Measurements from ENCODE around the gene ZFP90. TPM values are rescaled to one million over a fixed set of nuclear protein-coding genes. Genes with fewer than 3 reads are reported as not detected.
A peak's percentile ranks its signal among the peaks of the same experiment; 100 is the strongest.
"Not testable (repeated sequence)": the region's sequence is repeated elsewhere in the genome, so short reads cannot be mapped to it uniquely, and the experiment has no call there.

Gene ZFP90
- total RNA-seq, result 6.1 TPM

DNA sequence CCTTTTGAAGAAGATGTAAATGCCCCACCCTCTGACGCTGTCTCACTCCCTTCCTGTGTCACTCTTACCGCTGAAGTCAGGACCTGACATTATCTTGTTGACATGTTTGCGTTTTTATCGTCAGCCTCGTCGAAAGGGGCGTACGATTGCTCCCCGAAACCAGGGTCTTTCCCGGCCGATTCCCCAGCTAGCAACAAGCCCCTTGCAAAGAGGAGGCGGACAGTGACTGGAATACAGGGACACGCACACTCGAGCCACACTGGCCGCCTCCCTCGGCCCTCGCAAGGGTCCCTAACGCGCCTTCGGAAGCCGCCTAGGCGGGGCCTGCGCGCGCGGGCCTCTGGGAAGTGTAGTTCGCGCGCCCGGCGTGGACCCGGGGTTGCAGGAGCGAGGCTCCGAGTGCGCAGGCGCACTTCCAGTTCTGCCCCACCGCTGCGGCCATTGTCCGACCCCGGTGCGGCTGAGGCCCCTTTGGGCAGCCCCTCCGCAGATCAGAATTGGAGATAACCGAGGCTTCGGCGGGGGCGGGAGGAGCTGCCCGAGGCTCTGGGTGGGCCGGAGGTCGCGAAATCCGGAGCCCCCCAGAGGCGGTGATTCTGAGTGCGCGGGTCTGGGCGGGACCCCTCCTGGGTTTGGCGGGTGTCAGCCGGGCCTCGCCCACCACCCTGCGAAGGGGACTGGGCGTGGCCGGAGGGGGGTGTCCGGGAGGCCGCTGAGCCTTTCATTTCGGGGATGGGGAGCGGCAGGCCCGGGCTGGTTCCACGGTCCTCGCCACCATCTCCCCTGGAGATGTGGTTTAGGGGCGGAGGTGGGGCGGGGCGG is at the start of gene ZFP90:
TSS of gene ZFP90 (plus strand) at position 412 of the 822 bp plus-strand sequence. CDS start 502 bp downstream, outside the sequence.
- peak; percentile 86 for DNase-seq (ENCODE audit: low spot score)

DNA sequence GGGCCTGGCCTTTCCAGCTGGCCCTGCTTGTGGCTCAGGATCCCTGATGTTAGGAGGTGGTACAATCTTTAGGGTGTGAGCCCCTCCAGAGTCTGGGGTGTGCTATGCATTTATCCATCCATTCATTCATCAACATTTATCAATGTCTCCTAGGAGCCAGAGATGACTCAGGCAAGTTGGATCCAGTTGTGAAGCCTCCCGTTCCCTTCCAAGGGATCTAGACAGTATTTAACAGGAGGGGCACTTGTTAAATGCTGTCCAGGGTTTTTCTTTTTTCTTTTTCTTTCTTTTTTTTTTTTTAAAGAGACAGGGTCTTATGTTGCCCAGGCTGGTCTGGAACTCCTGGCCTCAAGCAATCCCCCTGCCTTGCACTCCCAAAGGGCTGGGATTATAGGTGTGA is 48.7 kb upstream of the ZFP90 start:
- DNase-seq (ENCODE audit: low spot score) (no peak), ATAC-seq (no peak)

More for the DNA sequence above, at the start of gene ZFP90:
- peak; percentile 99 for ATAC-seq

- DNase-seq (ENCODE audit: low spot score), result no peak
- no peak for ATAC-seq
Observed at GRCh38 chr16:68490829-68491575, 48.1 kb upstream of the ZFP90 start.

DNA sequence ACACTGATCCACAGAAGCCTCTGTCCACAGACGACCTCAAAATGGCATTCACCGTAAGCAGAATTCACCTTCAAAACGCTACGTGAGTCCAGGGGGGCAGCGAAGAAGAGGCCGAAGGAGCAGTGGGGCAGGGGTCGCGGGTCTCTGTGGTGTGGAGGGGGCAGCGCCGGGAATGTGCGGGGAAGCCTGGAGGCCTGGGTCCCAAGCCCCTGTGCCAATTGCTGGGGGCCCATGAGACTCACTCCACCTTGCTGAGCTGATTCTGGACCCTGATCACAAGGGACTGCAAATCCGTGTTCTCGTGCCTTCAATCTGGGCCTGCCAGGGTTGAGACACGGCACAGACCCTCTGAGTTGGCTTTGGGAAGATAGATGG is 47.5 kb upstream of the ZFP90 start:
- DNase-seq (ENCODE audit: low spot score) (no peak), ATAC-seq (no peak)

DNA sequence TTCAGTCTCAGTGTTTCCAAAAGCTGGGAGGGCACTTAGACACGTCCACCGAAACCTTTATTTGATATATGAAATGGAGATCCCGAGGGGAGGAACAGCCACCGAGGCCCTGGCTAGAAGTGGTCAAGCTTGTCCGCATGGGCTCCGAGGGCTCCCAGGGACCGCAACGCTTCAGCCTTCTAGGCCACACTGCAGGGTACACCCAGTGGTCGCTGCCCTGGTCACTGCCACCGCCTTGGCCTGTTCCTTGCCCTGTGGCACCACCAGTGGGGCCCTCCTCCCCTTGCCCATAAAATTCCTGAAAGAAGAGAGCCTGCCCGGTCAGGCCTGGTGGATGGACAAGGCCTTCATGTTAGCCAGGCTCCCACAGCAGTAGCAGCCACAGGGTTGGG is 46.9 kb upstream of the ZFP90 start:
- DNase-seq (ENCODE audit: low spot score), result no peak
- ATAC-seq, result peak; percentile 20

- ATAC-seq, result peak; percentile 76
Observed at GRCh38 chr16:68492543-68493411, 46.3 kb upstream of the ZFP90 start.

GRCh38 chr16:68493412-68494070 is 45.5 kb upstream of the ZFP90 start:
- DNase-seq (ENCODE audit: low spot score), result no peak
- no peak for ATAC-seq

More at GRCh38 chr16:68492543-68493411, 46.3 kb upstream of the ZFP90 start:
- DNase-seq (ENCODE audit: low spot score), result peak; percentile 60

DNA sequence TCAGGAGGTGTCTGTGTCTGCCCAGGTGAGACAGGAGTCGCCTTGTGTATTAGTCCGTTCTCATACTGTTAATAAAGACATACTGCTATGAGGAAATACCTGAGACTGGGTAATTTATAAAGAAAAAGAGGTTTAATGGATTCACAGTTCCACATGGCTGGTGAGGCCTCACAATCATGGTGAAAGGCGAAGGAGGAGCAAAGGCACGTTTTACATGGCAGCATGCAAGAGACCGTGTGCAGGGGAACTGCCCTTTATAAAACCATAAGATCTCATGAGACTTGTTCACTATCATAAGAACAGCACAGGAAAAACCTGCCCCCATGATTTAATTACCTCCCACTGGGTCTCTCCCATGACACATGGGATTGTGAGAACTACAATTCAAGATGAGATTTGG is 44.8 kb upstream of the ZFP90 start:
- DNase-seq (ENCODE audit: low spot score); ATAC-seq: not testable (repeated sequence)

GRCh38 chr16:68496689-68497088 is 42.4 kb upstream of the ZFP90 start:
- ATAC-seq (no peak), DNase-seq (ENCODE audit: low spot score) (no peak)

DNA sequence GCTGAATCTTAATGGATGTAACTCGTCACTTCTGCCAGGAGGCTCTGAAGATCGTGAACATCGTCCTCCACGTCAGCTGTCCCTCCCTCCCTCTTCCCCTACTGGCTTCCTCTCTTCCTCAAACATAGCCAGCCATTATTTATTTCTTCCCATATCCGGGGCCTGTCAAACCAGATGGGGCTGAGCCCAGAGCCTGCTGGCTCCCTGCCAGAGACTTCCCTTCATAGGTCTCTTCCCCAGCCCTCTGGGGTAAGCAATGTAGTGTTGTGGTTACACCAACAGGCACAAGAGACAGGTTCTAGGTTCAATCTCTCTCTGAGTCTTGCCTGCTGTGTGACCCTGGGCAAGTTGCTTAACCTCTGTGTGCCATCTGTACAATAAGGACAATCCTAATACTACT is 40.1 kb upstream of the ZFP90 start:
- DNase-seq (ENCODE audit: low spot score), result no peak
- no peak for ATAC-seq

GRCh38 chr16:68503334-68503733 is 35.8 kb upstream of the ZFP90 start:
- ATAC-seq (no peak), DNase-seq (ENCODE audit: low spot score) (no peak)

DNA sequence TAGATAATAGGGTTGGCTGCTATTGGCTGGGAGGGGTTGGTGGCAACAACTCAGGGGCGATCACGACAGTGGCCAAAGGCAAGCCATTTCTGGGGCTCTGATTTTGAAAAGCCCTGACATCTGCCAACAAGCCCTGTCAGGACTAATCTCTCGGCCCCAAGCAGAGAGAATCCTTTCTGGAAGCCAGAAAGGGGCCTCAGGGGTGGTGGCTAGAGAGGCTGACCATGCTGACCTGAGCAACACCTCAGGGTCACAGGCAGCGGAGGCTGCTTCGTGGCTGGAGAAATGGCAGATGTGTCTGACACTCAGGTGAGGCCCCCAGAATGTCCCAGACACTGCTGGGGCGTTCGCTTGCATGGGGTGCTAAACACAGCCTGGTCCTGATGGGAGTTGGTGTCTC is 35.0 kb upstream of the ZFP90 start:
- DNase-seq (ENCODE audit: low spot score) (no peak), ATAC-seq (no peak)

DNA sequence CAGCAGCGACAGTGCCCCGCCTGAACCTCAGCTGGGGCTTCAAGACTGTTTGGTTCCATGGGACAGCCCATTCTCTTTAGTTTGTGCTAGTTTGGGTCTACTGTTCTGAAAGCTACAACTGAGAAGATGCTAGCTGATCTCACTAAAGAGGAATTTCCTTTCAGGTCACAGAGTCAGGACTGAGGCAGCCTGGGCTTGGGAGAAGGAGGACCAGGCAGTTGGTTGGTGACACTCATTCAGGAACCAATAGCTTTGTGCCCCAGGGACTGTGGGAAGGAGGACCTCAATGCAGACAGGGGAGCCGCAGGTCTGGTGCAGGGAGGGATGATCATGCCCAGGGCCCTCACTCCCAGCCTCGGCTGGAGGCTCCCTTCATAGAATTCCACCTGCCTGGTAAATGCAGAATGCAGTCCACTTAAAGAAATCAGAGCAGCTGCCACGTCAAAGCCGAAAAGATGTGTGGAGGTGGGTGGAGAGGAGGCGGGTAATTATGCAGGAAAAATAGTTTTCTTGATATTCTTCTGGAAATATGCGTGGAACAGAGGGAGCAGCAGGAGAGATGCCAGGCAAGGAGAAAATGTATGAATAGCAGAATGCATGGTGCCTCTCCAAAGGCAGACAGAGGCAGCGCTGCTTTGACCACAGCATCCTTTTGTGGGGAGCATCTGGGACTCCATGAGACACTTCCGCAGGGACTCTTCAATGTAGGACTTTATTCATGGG is 32.6 kb upstream of the ZFP90 start:
- DNase-seq (ENCODE audit: low spot score) (no peak), ATAC-seq (no peak)

- no peak for DNase-seq (ENCODE audit: low spot score)
Observed at GRCh38 chr16:68508013-68508412, 31.1 kb upstream of the ZFP90 start.

DNA sequence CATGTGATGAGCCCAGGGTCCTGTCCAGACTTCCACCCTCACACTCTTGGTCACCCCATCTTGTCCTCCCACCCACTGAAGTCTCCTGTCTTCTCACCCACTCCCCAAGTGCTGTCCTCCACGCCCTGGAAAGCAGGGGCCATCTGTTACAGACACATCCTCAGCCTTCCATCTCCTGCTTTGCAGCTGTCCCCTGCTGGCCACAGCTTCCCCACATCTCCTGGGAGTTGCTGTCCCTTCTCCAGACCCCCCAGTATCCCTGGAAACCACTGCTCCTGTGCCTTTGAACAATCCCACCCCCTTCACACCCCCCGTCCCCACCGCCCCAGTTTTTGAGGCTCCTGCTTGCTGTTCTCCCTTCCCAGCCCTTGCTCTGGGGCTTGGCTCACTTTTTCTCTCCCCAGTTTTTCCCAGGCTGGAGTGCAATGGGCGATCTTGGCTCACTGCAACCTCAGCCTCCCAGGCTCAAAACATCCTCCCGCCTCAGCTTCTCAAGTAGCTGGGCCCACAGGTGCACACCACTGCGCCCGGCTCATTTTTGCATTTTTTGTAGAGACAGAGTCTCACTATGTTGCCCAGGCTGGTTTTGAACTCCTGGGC is 30.4 kb upstream of the ZFP90 start:
- ATAC-seq (no peak), DNase-seq (ENCODE audit: low spot score) (no peak)

More at GRCh38 chr16:68508013-68508412, 31.1 kb upstream of the ZFP90 start:
- no peak for ATAC-seq

DNA sequence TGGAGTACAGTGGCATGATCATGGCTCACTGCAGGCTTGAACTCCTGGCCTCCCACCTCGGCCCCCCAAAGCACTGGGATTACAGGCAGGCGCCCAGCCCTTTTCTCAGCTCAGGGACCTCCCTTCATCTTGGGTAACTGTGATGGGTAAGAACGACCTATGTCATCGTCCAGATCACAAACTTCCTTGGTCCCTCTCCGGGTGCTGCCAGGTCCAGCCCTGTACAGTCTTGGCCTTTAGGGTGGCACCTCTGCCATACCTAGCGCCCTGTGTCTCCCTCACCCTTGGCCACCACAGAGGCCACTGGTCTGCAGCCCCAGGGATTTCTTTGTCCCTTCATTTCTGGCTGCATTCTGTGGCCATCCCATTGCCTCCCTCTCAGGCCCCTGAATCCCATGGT is 29.7 kb upstream of the ZFP90 start:
- ATAC-seq (no peak), DNase-seq (ENCODE audit: low spot score) (no peak)

GRCh38 chr16:68510775-68511174 is 28.3 kb upstream of the ZFP90 start:
- no peak for DNase-seq (ENCODE audit: low spot score)
- ATAC-seq, result no peak

GRCh38 chr16:68512183-68512582 is 26.9 kb upstream of the ZFP90 start:
- DNase-seq (ENCODE audit: low spot score), result no peak

DNA sequence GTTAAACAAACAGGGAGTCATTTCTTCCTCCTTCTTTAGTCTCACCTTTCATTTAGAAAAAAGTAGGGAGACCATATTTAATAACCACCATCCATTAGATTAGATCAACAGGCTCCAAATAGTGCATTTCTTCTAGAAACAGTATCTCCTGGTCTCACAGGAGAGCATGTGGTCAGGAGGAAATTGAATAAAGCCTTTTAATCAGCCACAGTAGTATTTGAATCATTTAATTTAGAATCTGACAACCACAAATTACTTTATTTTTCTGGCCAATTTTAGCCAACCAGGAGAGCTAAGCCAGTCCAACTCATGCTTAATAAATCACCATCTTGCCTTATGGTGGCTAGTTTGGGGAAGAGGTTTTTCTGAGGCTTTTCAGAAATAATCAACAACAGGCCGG is 26.3 kb upstream of the ZFP90 start:
- DNase-seq (ENCODE audit: low spot score) (no peak), ATAC-seq (no peak)

More at GRCh38 chr16:68512183-68512582, 26.9 kb upstream of the ZFP90 start:
- ATAC-seq, result no peak
